GM21576 (cell line): ENCODE measurements around the gene ZNF200.
"Not testable (repeated sequence)": the region's sequence is repeated elsewhere in the genome, so short reads cannot be mapped to it uniquely, and the experiment has no call there.

Experiments
- ATAC-seq: cut with Tn5 transposase; IDR thresholded peaks from one replicate; pipeline ENCODE4 v1.9.1; 2021; ENCODE audit warnings: mild to moderate bottlenecking, moderate library complexity; ENCODE audit not compliant: unreplicated experiment

The ZNF200 gene, protein sequence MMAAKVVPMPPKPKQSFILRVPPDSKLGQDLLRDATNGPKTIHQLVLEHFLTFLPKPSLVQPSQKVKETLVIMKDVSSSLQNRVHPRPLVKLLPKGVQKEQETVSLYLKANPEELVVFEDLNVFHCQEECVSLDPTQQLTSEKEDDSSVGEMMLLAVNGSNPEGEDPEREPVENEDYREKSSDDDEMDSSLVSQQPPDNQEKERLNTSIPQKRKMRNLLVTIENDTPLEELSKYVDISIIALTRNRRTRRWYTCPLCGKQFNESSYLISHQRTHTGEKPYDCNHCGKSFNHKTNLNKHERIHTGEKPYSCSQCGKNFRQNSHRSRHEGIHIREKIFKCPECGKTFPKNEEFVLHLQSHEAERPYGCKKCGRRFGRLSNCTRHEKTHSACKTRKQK

GRCh38 chr16:3234857-3235561 lies at the start of gene ZNF200:
TSS of gene ZNF200 (minus strand) at chr16:3235158. CDS start at chr16:3233755, 1,403 bp downstream.
- ATAC-seq: peak; percentile 94

GRCh38 chr16:3283543-3284447 lies 48.8 kb upstream of the ZNF200 start:
- no peak for ATAC-seq

GRCh38 chr16:3282730-3283542 lies 48.0 kb upstream of the ZNF200 start, which contains the start of gene ZNF263:
TSS of gene ZNF263 (plus strand) at chr16:3283491. CDS start at chr16:3283819, 328 bp downstream.
- ATAC-seq: peak; percentile 86

DNA sequence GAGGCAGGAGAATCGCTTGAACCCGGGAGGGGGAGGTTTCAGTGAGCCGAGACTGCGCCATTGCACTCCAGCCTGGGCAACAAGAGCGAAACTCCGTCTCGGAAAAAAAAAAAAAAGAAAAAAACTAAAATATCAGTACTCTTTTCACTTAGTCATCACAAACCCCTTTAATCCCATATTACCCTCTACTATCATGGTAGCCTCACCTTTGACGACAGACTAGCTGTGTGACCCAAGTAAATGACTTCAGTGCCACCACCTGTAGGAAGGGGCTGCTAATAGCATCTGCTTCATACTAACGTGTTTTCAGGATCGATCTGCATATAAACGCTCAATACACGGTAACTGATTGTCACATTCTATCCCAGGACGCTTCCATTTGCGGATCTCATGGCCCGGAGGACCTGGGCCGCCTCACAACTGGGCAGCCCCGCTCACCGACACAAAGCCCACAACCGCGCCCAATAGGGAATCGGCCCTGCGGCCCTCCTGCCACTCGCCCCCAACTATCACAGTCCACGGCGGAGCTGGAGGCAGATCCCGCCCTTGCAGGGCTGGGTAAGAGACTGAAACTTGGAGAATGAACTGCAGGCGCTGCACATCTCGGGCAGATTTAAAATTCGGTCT lies 47.3 kb upstream of the ZNF200 start:
- ATAC-seq: peak; percentile 2

DNA sequence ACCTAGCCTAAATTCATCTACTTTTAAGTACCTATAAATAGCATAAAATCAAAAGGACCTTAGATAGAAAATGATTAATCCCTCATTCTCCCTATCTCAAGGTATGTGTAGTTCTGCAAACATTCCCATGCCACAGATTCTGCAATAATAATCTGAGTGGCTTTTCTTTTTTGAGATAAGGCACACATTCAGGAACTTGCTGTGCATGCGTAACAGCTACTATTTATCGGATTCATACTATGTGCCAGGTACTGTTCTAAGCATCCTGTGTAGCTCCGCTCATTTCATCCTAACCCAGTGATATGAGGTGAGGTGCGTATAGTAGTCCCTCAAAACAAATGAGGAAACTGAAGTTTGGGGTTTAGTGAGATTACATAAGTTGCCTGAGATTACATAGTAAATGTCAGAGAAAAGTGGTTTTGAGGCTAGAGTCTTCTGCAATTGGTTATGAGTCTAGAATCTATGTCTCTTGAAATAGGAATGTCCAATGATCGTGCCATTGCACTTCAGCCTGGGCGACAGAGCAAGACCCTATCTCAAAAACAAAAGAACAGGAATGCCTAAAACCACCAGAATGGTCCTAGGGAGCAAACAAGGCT lies 46.4 kb upstream of the ZNF200 start:
- ATAC-seq: no peak

GRCh38 chr16:3276679-3277078 lies 41.7 kb upstream of the ZNF200 start:
- ATAC-seq: no peak

- no peak for ATAC-seq
These were observed 40.0 kb upstream of the ZNF200 start for GRCh38 chr16:3274947-3275346.

- no peak for ATAC-seq
These were observed 39.5 kb upstream of the ZNF200 start for GRCh38 chr16:3274490-3274889.

DNA sequence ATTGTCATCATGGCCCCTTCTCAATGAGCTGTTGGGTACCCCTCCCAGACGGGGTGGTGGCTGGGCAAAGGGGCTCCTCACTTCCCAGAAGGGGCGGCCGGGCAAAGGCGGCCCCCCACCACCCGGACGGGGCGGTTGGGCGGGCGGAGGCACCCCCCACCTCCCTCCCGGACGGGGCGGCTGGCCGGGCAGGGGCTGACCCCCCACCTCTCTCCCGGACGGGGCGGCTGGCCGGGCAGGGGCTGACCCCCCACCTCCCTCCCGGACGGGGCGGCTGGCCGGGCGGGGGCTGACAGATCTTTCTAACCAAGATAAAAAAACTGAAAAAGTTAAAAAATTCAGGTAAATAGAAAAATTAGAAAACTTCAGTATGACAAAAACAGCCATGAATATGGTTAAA lies 36.3 kb upstream of the ZNF200 start:
- not testable (repeated sequence) for ATAC-seq

- ATAC-seq: not testable (repeated sequence)
These were observed 35.8 kb upstream of the ZNF200 start for GRCh38 chr16:3270718-3271117.

DNA sequence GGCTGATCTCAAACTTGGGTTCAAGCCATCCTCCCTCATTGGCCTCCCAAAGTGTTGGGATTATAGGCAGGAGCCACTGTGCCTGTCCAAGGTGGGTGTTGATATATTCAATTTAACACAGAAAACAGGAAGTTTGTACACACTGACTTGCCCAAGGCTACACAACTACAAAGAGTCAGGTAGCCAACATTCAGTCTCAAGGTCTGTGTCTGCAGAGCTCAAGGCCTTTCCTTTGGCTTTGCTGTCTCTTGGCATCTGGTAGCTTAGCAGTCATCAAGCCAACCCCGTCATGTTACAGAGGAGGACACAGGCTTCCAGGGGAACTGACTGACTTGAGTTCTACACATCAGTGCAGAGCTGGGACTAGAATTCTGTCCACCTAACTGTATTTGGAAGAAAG lies 33.3 kb upstream of the ZNF200 start:
- ATAC-seq: no peak

GRCh38 chr16:3266873-3267537 lies 32.0 kb upstream of the ZNF200 start:
- no peak for ATAC-seq

DNA sequence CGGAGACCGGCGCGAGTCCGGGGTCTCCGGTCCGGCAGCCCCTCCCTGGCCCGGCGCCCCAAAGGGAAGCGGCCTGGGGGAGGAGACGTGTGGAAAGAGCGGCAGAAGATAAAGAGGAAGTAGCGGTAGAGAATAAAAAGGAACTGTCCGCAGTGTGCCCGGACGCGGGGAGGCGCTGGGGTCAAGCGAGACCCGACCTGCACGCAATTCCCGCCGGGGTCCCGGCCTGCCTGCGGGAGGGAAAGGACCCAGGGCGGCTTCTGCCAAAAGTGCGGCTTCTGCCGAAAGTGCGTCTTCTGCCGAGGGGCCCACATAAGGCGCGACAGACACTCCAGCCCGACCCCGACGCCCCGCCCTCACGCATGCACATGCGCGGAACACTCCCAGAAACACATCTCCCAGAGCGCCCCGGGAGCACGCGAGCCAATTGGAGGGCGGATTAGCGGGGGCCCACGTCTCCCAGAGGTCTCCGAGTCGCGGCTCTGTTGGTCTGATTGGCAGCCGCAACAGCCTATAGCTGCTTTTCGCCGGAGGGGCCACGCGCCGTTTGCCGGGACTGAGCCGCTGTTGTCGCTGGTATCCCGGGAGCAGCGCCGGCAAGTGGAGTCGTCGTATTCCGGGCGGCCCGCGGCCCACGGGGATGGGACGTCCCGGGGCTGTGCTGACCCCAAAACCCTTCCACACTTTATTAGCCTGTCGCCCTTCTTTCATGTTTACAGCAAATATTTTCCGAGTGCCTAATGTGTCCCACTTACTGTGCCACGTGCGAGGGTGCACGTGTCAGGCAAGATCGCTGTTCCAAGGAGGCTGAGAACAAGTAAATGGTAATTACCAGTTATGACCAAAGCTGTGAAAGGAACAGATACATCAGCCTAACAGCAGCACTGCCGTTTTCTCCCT lies 29.4 kb upstream of the ZNF200 start:
- ATAC-seq: peak; percentile 85

GRCh38 chr16:3262517-3262916 lies 27.6 kb upstream of the ZNF200 start:
- no peak for ATAC-seq

DNA sequence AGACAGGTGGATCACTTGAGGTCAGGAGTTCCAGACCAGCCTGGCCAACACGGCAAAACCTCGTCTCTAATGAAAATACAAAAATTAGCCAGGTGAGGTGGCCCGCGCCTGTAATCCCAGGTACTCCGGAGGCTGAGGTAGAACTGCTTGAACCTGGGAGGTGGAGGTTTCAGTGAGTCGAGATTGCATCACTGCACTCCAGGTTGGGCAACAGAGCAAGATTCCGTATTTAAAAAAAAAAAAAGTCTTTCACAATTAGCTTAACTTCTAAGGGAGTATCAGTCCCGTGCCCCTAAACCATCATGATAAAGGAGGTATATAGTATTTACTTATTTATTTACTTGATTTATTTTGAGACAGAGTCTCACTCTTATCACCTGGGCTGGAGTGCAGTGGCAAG lies 24.9 kb upstream of the ZNF200 start:
- ATAC-seq: no peak

GRCh38 chr16:3256866-3257465 lies 22.0 kb upstream of the ZNF200 start:
- ATAC-seq: no peak

DNA sequence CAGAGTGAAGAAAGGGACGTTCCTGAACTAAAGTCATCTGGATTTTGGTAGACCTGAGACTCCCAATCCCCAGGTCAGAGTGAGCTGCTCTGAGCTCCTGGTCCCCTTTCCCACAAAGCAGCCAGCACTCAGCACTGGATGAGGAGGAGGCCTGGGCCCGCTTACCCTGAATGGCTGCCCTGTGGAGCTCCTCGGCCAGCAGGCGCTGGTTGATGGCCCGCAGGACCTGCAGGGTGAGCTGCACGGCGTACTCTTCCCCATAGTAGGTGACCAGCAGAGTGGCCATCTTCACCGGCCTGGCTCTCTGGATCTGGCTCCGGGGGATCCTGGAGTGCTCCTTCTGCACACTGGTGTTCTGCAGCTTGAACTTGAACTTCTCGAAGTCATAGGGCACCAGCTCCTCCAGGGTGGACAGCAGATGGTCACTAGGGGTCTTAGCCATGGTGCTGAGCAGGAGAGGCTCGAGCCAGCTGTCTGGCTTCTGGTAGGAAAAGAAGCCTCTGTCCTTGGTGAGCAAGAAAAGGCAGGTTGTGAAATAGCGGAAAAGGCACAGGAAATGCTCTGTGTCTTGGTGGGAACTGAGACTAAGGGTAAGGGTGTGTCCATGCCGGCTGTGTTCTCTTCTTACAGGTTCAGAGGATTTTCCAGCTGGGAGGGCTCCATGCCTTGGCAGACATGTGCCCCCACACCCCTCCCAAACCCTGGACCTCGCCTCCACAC lies 21.3 kb upstream of the ZNF200 start, which contains the start of gene MEFV:
MEFV (minus strand) TSS at position 488 of the 720 bp plus-strand sequence; CDS start at position 442, 46 bp downstream.
- no peak for ATAC-seq
